GM19328 (cell line): ENCODE data around the gene PSME3.
"Not testable (repeated sequence)": the region's sequence is repeated elsewhere in the genome, so short reads cannot be mapped to it uniquely, and the experiment has no call there.

Experiments used
- ATAC-seq: cut with Tn5 transposase; IDR thresholded peaks from one replicate; pipeline ENCODE4 v1.9.1; 2021; ENCODE audit warnings: mild to moderate bottlenecking, moderate library complexity; ENCODE audit not compliant: unreplicated experiment

Gene PSME3

GRCh38 chr17:42873932-42874695 lies 40.9 kb downstream of the PSME3 start:
- ATAC-seq, result not testable (repeated sequence)

DNA sequence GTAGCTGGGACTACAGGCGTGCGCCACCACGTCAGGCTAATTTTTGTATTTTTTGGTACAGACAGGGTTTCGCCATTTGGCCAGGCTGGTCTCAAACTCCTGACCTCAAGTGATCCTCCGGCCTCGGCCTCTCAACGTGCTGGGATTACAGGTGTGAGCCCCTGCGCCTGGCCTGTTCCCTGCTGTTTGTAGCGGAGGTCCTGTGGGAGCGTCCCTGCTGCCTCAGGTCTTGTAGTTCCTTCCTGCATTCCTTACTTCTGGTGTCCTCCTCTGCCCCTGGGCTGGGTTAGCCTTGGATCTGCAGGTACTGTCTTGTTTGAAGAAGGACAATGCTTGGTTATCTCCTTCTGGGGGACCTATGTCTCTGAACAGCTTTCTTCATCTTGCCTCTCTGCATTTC lies 43.8 kb downstream of the PSME3 start:
- no peak for ATAC-seq

DNA sequence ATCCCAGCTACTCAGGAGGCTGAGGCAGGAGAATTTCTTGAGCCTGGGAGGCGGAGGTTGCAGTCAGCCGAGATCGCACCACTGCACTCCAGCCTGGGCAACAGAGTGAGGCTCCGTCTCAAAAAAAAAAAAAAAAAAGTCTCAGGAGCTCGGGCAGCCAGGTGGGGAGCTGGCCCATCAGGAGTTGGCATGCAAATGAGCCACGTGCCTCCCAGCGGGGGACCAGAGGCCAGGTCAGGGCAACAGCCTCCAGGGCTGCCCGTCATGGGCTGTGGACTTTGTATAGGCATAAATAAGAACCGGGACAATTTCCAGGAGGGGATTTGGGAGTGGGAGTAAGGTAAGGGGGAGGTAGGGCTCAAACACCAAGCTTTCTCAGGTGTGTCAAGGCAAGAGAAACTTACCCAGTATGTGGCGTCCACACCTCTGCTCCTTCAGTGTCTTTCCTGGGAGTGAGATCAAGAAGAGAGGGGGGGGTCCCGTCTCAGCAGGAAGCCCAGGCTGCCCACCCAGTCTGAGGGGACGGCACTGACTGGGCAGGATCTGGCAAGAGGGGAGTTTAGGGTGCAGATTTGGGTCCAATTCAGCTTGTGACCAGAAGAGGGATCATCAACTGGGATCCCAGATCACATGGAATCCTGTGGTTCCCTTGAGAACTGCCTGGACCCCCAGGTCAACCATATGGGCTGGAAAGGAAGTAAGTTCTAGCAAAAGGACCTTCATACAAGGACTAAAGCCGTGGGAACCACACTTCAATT lies 45.1 kb downstream of the PSME3 start:
- ATAC-seq, result no peak

GRCh38 chr17:42878924-42879595 lies 45.9 kb downstream of the PSME3 start:
- no peak for ATAC-seq

- ATAC-seq, result no peak
Measured at GRCh38 chr17:42879596-42879985, 46.4 kb downstream of the PSME3 start.

DNA sequence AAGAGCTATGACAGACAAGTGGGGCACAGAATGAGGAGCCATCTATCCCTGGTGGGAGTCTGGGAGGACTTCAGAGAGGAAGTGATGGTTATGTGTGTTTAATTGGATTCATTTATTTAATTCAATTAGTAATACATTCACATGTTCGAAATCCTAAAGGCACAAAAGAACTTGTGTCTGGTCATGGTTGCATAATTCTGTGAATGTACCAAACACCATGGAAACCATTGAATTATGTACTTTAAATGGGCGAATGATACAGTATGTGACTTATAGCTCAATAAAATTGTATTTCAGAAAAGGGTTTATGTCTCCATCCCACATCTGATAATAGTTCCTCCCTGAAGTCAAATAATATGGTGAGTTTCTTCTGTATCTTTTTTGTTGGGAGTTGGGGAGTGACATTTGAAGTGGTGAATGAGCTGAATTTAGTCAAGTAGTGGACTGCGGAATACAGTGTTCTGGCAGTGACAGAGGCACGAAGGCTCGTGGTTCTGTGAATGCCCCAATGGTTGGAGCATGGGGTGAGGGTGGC lies 47.6 kb downstream of the PSME3 start:
- ATAC-seq, result no peak

DNA sequence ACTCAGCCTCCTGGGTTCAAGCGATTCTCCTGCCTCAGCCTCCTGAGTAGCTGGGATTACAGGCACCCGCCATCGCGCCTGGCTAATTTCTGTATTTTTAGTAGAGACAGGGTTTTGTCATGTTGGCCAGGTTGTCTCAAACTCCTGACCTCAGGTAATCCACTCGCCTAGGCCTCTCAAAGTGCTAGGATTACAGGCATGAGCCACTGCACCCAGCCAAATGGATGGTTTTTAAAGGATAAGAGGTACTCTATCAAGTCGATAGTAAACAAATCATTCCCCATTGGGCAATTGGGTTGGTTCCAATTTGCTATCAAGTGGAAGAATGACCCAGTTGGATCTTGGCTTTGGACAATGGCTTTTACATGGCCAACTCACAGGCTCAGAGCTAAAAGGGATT lies 48.5 kb downstream of the PSME3 start:
- not testable (repeated sequence) for ATAC-seq

GRCh38 chr17:42882166-42882565 lies 49.0 kb downstream of the PSME3 start:
- ATAC-seq, result no peak

DNA sequence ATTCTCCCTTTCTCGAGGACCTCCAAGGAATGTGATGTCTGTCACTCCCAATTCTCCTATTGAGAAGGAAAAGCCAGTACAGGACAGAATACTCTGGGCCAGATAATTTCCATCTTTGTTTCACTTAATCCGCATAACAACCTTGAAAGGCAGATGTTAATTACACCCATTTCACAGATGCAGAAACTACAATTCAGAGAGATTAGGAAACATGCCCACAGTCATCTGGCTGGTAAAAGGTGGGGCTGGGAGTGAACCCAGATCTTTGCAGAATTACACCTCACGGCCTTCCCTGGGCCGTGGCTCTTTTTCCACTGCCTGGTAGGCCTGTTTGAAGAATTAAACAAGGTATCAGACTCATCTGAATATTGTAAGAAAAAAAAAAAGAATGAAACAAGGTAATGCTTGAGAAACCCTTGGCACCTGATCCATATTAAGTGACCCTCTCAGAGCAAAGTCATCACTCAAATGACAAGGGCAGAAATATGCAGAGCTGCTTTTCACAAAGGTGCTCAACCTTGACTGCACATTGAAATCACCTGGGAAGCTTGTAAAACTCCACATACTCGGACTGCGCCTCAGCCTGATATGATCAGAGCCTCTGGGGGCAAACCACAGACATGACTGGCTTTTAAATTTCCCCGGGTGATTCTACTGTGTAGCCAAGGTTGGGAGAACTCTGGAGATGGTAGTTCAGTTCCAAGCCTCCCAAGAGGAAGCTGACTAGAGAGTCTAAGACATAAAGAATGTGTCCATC lies 50.8 kb downstream of the PSME3 start:
- no peak for ATAC-seq

DNA sequence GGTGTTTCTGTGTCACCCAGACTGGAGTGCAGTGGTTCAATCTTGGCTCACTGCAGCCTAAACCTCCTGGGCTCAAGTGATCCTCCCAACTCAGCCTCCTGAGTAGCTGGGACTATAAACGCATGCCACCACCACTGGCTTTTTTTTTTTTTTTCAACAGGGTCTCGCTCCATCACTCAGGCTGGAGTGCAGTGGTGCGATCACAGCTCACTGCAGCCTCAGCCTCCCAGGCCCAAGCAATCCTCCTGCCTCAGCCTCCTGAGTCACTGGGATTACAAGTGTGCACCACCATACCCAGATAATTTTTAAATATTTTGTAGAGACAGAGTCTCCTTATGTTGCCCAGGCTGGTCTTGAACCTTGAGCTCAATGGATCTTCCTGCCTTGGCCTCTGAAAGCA lies 52.6 kb downstream of the PSME3 start:
- ATAC-seq, result not testable (repeated sequence)

- ATAC-seq, result no peak
Measured at GRCh38 chr17:42886283-42887176, 53.3 kb downstream of the PSME3 start.

DNA sequence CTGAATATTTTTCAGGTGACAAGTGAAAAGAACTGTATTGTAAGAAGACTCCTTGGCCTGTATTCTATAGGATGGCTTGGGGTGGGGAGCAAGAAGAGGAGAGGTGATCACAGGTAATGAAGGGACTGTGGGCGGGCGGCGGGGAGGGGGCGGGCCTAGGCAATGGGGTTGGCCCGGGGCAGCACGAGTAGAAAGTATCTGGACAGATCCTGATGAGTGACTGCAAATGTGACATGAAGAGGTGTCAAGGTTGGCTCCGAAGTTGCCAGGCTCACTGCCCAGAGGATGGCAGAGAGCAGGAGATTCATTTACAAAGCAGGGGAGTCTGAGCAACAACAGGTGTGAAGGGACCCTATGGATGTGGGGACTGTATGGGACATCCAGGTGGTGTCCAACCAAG lies 56.6 kb downstream of the PSME3 start:
- ATAC-seq, result no peak

DNA sequence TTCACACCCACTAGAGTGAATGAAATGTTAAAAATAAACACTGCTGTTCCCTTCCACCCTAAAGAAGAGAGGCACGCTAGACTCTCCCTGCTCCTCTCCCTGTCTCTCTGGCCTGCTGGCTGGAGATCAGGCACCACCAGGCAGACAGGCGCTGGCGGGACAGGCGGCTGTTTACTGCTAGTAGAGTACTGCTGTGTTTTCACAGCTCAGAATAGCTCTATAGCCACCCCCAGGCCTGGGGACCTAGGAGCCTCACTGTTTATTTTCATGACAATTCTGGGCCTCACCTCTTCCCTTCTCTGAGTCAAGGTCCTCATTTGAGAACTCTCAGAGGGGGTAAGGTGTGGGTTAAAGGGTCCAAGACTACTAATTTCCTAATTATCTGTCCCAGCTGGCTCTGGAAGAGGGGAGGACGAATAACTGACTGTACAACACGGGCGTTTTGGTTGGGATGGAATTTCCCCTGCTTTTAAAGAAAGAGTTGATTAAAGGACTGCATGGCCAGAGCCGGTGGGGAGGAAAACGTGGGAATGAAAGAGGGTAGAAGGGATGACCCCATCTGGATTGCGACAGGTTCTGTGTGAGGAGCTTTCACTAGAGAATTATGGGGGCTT lies 58.4 kb downstream of the PSME3 start:
- no peak for ATAC-seq

GRCh38 chr17:42893359-42893758 lies 60.2 kb downstream of the PSME3 start:
- no peak for ATAC-seq
